Endothelial cell (in vitro differentiated cells): Measurements from ENCODE around the gene PRDM2. TPM values are rescaled to one million over a fixed set of nuclear protein-coding genes. Genes with fewer than 3 reads are reported as not detected.
A peak's percentile ranks its signal among the peaks of the same experiment; 100 is the strongest.

ENCODE experiments used
- DNase-seq: peaks from one replicate; pipeline ENCODE4 v3.0.0; 2021; ENCODE audit warnings: low spot score
- H3K27ac Mint-ChIP-seq: one replicate; pipeline ENCODE4 v1.8.0; 2021; ENCODE audit warnings: mixed read lengths, inconsistent platforms; ENCODE audit not compliant: unreplicated experiment
- H3K27me3 Mint-ChIP-seq: one replicate; pipeline ENCODE4 v1.8.0; 2021; ENCODE audit warnings: mild to moderate bottlenecking, moderate library complexity, mixed read lengths, inconsistent platforms; ENCODE audit not compliant: unreplicated experiment
- H3K36me3 Mint-ChIP-seq: one replicate; pipeline ENCODE4 v1.8.0; 2021; ENCODE audit warnings: mild to moderate bottlenecking, low read depth, mixed read lengths, inconsistent platforms; ENCODE audit not compliant: unreplicated experiment
- H3K4me1 Mint-ChIP-seq: one replicate; pipeline ENCODE4 v1.8.0; 2021; ENCODE audit warnings: mild to moderate bottlenecking, mixed read lengths, inconsistent platforms; ENCODE audit not compliant: unreplicated experiment
- H3K4me3 Mint-ChIP-seq: one replicate; pipeline ENCODE4 v1.8.0; 2021; ENCODE audit warnings: mild to moderate bottlenecking, mixed read lengths, inconsistent platforms; ENCODE audit not compliant: unreplicated experiment
- H3K9me3 Mint-ChIP-seq: one replicate; pipeline ENCODE4 v1.8.0; 2021; ENCODE audit warnings: mixed read lengths, inconsistent platforms; ENCODE audit not compliant: unreplicated experiment
- CTCF ChIP-seq: fragments of 200-600 bp; sonication (generic); IDR thresholded peaks from one replicate; pipeline ENCODE4 v1.5.0; 2021; ENCODE audit warnings: antibody characterized with exemption; ENCODE audit not compliant: unreplicated experiment
- total RNA-seq: library from RNA; stranded (reverse); fragmentation: NEBNext Ultra II Directional; extraction: Animal tissue kit (Norgen Biotek cat#: 25700); gene quantifications from one replicate; pipeline ENCODE4 v1.2.1, GENCODE V29; 2021; ENCODE audit not compliant: unreplicated experiment

The PRDM2 gene
- total RNA-seq, 1 donor from 2014 or later, result 49.7 TPM

GRCh38 chr1:13699510-13699909, 478 bp upstream of the PRDM2 start:
- Mint-ChIP-seq H3K36me3 (peaks cover 8% of the 10 kb centered on the region), H3K27me3 (peaks cover 11% of the 10 kb centered on the region), H3K4me1 (peaks cover 6% of the 10 kb centered on the region), H3K9me3 (no peaks in the 10 kb centered on the region), H3K27ac (no peak overlapping the region), H3K4me3 (peak overlapping the region; percentile 27)
- no peak for TF ChIP-seq CTCF
- no peak for DNase-seq

- DNase-seq, result peak; percentile 20
- H3K4me3 Mint-ChIP-seq, result peak overlapping the region; percentile 95
- H3K9me3 Mint-ChIP-seq, result no peaks in the 10 kb centered on the region
- H3K4me1 Mint-ChIP-seq, result peaks cover 6% of the 10 kb centered on the region
- no peak for TF ChIP-seq CTCF
- H3K27ac Mint-ChIP-seq, result peak overlapping the region; percentile 78
- peaks cover 9% of the 10 kb centered on the region for H3K27me3 Mint-ChIP-seq
- peaks cover 8% of the 10 kb centered on the region for H3K36me3 Mint-ChIP-seq
Observed at GRCh38 chr1:13700521-13701270, 708 bp downstream of the PRDM2 start.

GRCh38 chr1:13701271-13701640, 1.3 kb downstream of the PRDM2 start:
- Mint-ChIP-seq H3K4me1 (peaks cover 6% of the 10 kb centered on the region), H3K9me3 (no peaks in the 10 kb centered on the region), H3K36me3 (peaks cover 8% of the 10 kb centered on the region), H3K4me3 (peak overlapping the region; percentile 95), H3K27me3 (peaks cover 9% of the 10 kb centered on the region), H3K27ac (no peak overlapping the region)
- TF ChIP-seq CTCF, result no peak
- DNase-seq, result no peak

- H3K9me3 Mint-ChIP-seq, result no peaks in the 10 kb centered on the region
- peaks cover 6% of the 10 kb centered on the region for H3K4me1 Mint-ChIP-seq
- no peak overlapping the region for H3K4me3 Mint-ChIP-seq
- TF ChIP-seq CTCF, result no peak
- DNase-seq, result no peak
- peaks cover 8% of the 10 kb centered on the region for H3K36me3 Mint-ChIP-seq
- H3K27me3 Mint-ChIP-seq, result peaks cover 6% of the 10 kb centered on the region
- no peak overlapping the region for H3K27ac Mint-ChIP-seq
Observed at GRCh38 chr1:13702425-13703127, 2.6 kb downstream of the PRDM2 start.

GRCh38 chr1:13703128-13703513, 3.1 kb downstream of the PRDM2 start:
- TF ChIP-seq CTCF, result no peak
- H3K4me1 Mint-ChIP-seq, result peaks cover 6% of the 10 kb centered on the region
- H3K27me3 Mint-ChIP-seq, result peaks cover 6% of the 10 kb centered on the region
- DNase-seq, result no peak
- no peak overlapping the region for H3K4me3 Mint-ChIP-seq
- no peak overlapping the region for H3K27ac Mint-ChIP-seq
- peaks cover 8% of the 10 kb centered on the region for H3K36me3 Mint-ChIP-seq
- no peaks in the 10 kb centered on the region for H3K9me3 Mint-ChIP-seq
